SJSA1 (cell line): ENCODE results near the gene STAB2. TPM values are rescaled to one million over a fixed set of nuclear protein-coding genes. Genes with fewer than 3 reads are reported as not detected.

Experiments used
- DNase-seq, 2 experiments: peaks; one replicate each; pipeline ENCODE4 v3.0.0-alpha.2; 2015 to 2020; ENCODE audit warnings: low spot score in 2 of 2, low read depth in 1 of 2
- H3K27ac ChIP-seq: fragments of 250-450 bp; sonication (Bioruptor Pico); 2 replicates; pipeline ENCODE4 v1.5.1; 2020; ENCODE audit warnings: mild to moderate bottlenecking, moderate library complexity
- H3K27me3 ChIP-seq: fragments of 250-450 bp; sonication (Bioruptor Pico); replicated peaks from 2 replicates; pipeline ENCODE4 v1.5.1; 2020; ENCODE audit warnings: mild to moderate bottlenecking, moderate library complexity
- H3K36me3 ChIP-seq: fragments of 250-450 bp; sonication (Bioruptor Pico); 2 replicates; pipeline ENCODE4 v1.5.1; 2020; ENCODE audit warnings: mild to moderate bottlenecking
- H3K4me1 ChIP-seq: fragments of 250-450 bp; sonication (Bioruptor Pico); replicated peaks from 2 replicates; pipeline ENCODE4 v1.6.1; 2021; ENCODE audit warnings: mild to moderate bottlenecking
- H3K4me3 ChIP-seq: fragments of 250-450 bp; sonication (Bioruptor Pico); 2 replicates; pipeline ENCODE4 v1.5.1; 2020; ENCODE audit warnings: mild to moderate bottlenecking
- H3K9me3 ChIP-seq: fragments of 250-450 bp; sonication (Bioruptor Pico); replicated peaks from 2 replicates; pipeline ENCODE4 v1.5.1; 2020; ENCODE audit warnings: mild to moderate bottlenecking
- total RNA-seq: library from RNA; depleted of rRNA; stranded (reverse); fragments of >200 nt; shearing (Covaris generic); gene quantifications from 2 replicates; pipeline ENCODE4 v1.2.3, GENCODE V29; 2014; rRNA removed

Gene STAB2, protein sequence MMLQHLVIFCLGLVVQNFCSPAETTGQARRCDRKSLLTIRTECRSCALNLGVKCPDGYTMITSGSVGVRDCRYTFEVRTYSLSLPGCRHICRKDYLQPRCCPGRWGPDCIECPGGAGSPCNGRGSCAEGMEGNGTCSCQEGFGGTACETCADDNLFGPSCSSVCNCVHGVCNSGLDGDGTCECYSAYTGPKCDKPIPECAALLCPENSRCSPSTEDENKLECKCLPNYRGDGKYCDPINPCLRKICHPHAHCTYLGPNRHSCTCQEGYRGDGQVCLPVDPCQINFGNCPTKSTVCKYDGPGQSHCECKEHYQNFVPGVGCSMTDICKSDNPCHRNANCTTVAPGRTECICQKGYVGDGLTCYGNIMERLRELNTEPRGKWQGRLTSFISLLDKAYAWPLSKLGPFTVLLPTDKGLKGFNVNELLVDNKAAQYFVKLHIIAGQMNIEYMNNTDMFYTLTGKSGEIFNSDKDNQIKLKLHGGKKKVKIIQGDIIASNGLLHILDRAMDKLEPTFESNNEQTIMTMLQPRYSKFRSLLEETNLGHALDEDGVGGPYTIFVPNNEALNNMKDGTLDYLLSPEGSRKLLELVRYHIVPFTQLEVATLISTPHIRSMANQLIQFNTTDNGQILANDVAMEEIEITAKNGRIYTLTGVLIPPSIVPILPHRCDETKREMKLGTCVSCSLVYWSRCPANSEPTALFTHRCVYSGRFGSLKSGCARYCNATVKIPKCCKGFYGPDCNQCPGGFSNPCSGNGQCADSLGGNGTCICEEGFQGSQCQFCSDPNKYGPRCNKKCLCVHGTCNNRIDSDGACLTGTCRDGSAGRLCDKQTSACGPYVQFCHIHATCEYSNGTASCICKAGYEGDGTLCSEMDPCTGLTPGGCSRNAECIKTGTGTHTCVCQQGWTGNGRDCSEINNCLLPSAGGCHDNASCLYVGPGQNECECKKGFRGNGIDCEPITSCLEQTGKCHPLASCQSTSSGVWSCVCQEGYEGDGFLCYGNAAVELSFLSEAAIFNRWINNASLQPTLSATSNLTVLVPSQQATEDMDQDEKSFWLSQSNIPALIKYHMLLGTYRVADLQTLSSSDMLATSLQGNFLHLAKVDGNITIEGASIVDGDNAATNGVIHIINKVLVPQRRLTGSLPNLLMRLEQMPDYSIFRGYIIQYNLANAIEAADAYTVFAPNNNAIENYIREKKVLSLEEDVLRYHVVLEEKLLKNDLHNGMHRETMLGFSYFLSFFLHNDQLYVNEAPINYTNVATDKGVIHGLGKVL (N-terminal part only)
- not detected in 2 replicates for total RNA-seq

DNA sequence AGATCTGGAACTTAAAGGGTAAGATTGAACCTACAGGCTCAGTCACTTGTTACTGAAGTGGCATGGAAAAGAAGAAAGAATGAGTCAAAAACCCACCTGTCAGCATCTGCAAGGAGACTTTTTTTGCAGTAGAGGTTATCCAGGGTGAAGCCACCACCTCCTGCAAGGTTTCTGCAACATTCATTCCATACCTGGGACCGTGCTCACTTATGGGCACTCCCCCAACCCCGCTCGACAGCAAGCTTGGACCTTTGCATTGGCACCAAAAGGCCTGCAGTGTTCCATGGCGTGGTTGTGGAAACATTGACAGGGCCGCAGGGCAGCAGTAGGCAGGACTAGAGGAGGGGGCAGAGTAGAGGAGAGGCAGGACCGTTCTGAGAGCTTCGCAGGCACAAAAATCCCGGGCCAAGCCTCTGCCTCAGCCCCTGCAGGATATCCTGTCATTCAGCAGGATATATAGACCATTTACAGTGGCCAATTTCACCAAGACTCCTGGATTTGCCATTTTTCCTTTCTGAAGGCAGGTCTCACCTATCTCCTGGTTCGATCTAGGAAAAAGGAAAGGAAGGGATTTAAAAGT lies at the start of gene STAB2:
Gene STAB2 (plus strand): TSS at position 483 of the 580 bp plus-strand sequence. CDS start 204 bp downstream, outside the sequence.
- Histone ChIP-seq H3K4me1 (no peaks in the 10 kb centered on the region), H3K9me3 (0 out of 2 replicates have a peak, but pooled peaks cover 2% of the 10 kb centered on the region), H3K27me3 (peaks cover 25% of the 10 kb centered on the region), H3K36me3 (no peaks in the 10 kb centered on the region), H3K27ac (no peak within 1 kb of the TSS), H3K4me3 (no peak within 1 kb of the TSS)
- DNase-seq: no peak

DNA sequence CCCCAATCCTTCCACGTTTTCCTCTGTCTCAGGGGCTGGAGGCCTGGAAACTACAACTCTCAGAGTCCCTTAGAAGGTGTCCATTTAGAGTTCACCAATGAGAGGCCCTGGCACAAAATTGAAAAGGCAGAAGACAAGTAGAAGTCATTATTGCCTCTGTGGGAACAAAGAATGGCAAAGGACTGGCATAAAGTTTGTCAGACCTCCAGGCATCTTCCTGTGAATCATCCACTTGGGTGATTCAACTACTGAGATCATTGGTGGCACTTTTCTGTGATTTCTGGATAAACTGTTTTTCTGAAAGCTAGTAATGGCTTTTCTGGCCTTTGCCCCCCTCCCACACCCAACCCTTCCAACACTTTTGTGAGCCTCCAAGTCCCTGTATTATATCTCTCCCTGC lies 48.7 kb upstream of the STAB2 start:
- Histone ChIP-seq H3K27ac (no peak overlapping the region), H3K9me3 (no peaks in the 10 kb centered on the region), H3K4me1 (no peaks in the 10 kb centered on the region; the same call in 1 of the 2 replicates), H3K27me3 (no peaks in the 10 kb centered on the region), H3K4me3 (no peak overlapping the region), H3K36me3 (no peaks in the 10 kb centered on the region)
- peak in 1 of 2 experiments; percentile 12 for DNase-seq

DNA sequence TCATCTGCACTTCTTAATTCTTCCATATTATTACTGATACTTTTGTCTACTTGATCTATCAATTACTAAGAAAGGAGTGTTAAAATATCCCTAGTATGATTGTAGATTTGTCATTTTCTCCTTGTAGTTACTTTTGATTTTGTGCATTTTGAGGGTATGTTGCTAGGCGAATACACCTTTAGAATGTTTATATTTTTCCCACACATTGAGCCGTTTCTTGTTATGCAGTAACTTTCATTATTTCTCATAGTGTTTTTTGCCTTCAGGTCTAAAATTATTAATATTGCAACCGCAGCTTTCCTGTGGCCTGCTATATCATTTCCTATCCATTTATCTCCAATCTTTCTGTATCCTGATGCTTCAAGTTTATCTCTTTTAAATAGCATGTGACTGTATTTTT lies 46.8 kb upstream of the STAB2 start:
- DNase-seq: no peak
- no peak overlapping the region for H3K27ac ChIP-seq
- H3K4me1 ChIP-seq: no peaks in the 10 kb centered on the region; the same call in 1 of the 2 replicates
- H3K36me3 ChIP-seq: no peaks in the 10 kb centered on the region
- H3K9me3 ChIP-seq: no peaks in the 10 kb centered on the region
- no peaks in the 10 kb centered on the region for H3K27me3 ChIP-seq
- H3K4me3 ChIP-seq: no peak overlapping the region

DNA sequence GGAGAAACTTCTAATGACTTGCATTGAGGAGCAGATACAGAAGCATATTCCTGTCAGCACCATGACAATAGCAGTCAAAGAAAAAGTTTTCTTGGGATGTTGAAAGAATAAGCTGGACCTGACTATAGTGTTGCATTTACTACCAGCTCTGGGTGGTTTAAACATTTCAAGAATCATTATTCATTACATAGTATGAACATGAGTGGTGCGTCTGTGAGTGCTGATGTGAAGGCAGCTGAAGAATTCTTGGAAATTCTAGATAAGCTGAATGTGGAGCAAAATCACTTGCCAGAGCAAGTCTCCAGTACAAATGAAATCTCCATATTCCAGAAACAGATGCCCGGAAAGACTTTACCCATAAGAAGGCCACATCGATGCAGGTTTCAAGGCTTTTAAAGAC lies 45.0 kb upstream of the STAB2 start:
- Histone ChIP-seq H3K9me3 (no peaks in the 10 kb centered on the region), H3K36me3 (no peaks in the 10 kb centered on the region), H3K27me3 (no peaks in the 10 kb centered on the region; the same call in 1 of the 2 replicates), H3K27ac (no peak overlapping the region), H3K4me1 (no peaks in the 10 kb centered on the region; the same call in 1 of the 2 replicates), H3K4me3 (no peak overlapping the region)
- DNase-seq: no peak

DNA sequence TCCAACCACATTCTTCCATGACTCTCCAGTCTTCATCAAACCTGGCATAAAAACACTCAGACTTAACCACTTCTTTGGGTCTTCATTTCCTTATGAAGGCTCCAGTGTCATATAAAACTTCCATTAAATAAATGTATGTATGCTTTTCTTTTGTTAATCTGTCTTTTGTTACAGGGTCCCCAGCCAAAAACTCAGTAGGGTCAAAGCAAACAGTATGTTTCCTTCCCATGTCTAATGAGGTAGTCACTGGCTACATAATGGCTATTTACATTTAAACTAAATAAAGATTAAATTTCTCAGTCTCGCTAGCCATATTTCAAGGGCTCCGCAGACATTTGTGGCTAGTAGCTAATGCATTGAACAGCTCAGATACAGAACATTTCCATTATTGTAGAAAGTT lies 40.1 kb upstream of the STAB2 start:
- peaks cover 17% of the 10 kb centered on the region for H3K27me3 ChIP-seq
- no peaks in the 10 kb centered on the region for H3K9me3 ChIP-seq
- DNase-seq: no peak
- H3K4me1 ChIP-seq: no peaks in the 10 kb centered on the region
- no peak overlapping the region for H3K27ac ChIP-seq
- no peak overlapping the region for H3K4me3 ChIP-seq
- H3K36me3 ChIP-seq: no peaks in the 10 kb centered on the region

DNA sequence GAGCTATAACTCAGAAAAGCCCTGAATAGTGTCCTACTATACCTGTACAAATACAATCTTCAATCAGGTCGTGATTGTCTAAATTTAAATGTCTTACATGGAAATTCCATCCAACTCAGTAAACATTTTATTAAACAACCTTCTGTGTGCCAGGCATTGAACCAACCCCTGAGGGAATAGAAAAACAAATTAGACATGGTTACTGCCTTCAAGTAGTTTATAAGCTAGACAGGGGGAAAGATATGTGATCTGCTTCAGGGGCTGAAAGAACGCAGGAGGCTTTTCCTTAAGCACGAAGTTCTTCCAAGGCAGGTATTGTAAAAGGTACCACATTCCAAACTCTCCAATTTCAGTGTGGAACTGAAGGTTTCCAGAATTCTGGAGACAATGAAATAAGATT lies 39.7 kb upstream of the STAB2 start:
- no peak for DNase-seq
- no peaks in the 10 kb centered on the region for H3K4me1 ChIP-seq
- no peaks in the 10 kb centered on the region for H3K9me3 ChIP-seq
- H3K36me3 ChIP-seq: no peaks in the 10 kb centered on the region
- H3K4me3 ChIP-seq: no peak overlapping the region
- no peak overlapping the region for H3K27ac ChIP-seq
- H3K27me3 ChIP-seq: peaks cover 17% of the 10 kb centered on the region

DNA sequence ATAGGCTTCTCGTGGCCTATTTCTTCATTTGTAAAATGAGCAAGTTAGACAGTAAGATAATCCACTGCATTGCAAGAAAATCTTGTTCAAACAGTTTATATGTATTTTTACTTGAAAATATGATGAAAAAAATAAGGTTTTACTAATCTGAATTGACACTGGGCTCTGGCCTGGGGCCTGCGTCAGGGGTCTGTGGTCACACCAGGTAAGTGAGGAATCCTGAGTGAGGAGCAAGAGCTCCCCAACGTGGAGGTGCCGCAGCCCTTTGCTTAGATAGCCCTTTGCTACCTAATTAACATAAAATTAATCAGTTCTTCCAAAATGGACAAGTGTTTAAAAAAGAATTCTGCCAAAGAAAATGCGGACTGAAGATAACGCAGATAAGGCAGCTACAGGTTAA lies 39.1 kb upstream of the STAB2 start:
- H3K4me3 ChIP-seq: no peak overlapping the region
- no peaks in the 10 kb centered on the region for H3K36me3 ChIP-seq
- H3K4me1 ChIP-seq: no peaks in the 10 kb centered on the region
- H3K9me3 ChIP-seq: no peaks in the 10 kb centered on the region
- no peak for DNase-seq
- H3K27me3 ChIP-seq: peaks cover 17% of the 10 kb centered on the region
- H3K27ac ChIP-seq: no peak overlapping the region

DNA sequence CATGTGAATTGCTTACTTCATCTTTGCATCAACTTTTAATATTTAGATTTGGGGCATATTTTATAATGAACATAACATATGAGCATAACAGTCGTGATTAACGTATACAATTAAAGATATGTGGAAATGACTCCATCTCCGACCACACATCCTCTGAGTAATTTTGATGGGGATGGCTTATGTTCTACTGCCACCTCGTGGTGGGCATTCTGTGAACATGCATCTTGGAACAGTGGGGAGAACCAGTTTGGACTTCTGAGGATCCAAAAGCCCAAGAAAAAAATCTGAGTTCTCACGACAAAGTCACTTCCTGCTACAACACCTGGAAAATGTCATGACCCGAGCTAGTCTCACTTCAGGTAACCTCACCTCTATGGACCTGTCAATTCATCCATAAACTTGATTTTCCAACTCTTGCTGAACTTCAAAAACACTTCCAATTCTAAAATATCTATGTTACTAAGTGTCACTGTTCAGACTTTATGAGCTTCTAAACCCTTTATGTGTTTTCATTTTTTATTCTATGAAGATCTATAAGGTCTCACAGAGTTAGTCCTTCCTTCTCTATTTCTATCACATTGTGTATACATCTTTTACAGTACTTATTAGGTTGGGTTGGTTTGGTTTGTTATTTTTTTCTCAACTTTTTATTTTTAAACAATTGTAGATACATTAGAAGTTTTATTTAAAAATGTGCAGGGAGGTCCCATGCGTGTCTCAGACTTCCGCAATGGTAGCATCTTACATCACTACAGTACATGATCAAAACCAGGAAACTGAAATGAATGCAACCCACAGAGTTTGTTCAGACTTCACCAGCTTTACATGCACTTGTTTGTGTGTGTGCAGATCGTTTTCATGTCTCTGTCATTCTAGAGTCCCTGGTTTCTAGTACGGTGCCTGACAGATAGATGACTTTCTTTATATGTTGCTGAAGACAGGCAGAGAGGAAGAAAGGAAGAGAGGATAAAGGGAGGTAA lies 38.2 kb upstream of the STAB2 start:
- Histone ChIP-seq H3K4me1 (no peaks in the 10 kb centered on the region), H3K9me3 (no peaks in the 10 kb centered on the region), H3K4me3 (no peak overlapping the region), H3K27ac (no peak overlapping the region), H3K27me3 (peaks cover 17% of the 10 kb centered on the region), H3K36me3 (no peaks in the 10 kb centered on the region)
- peak; percentile 58 to 59 for DNase-seq

DNA sequence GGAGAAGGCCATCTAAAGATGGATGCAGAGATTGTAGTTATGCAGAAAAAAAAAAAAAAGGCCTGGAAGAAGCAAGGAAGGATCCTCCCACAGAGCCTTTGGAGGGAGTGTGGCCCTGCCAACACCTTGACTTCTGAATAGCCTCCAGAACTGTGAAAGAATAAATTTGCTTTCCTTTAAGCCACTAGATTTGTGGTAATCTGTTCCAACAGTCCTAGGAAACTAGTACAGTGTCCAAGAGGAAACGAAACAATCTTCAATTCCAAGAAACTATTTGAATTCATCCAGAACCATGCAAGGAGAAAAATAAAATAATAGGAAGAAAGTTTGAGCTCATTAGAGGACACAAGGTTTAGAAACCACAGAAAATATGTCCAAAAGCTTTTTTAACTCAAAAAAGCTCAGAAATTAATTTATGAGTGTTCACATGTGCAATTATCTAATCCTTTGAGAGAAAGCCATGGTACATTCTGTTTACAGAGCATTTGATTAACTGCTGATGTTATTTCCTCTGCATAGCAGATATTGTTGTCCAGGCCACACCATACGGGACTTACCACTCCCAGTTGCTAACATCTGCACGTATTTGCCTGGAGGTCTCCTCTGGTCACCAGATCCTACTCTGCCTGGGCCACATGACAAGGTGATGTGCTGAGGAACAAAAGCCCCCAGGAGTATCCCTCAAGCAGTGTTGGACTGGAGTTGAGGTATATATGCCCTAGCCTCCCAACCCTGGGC lies 30.0 kb upstream of the STAB2 start:
- H3K4me1 ChIP-seq: peaks cover 21% of the 10 kb centered on the region
- no peak overlapping the region for H3K4me3 ChIP-seq
- H3K9me3 ChIP-seq: peaks cover 4% of the 10 kb centered on the region; the same call in 1 of the 2 replicates
- DNase-seq: no peak
- H3K27ac ChIP-seq: no peak overlapping the region
- H3K36me3 ChIP-seq: no peaks in the 10 kb centered on the region
- H3K27me3 ChIP-seq: no peaks in the 10 kb centered on the region

DNA sequence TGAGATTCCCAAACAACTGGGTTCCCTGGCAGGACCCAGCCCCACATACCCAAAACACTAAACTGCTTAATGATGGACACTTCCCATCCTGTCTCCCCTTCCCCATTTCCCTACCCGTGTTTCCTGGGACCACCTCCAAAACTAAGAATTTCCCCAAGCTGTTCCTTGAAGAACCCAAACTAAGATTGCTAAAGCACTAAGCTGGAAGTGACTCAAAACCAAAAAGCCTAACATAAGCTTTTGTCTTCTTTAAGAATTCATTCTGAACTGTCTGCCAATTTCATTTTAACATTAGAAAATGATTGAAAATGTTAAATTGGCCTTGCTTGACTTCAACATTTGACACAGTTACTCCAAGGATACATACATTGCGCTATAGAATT lies 29.5 kb upstream of the STAB2 start:
- H3K9me3 ChIP-seq: peaks cover 4% of the 10 kb centered on the region; the same call in 1 of the 2 replicates
- DNase-seq: no peak
- H3K27me3 ChIP-seq: no peaks in the 10 kb centered on the region
- H3K36me3 ChIP-seq: no peaks in the 10 kb centered on the region
- H3K4me3 ChIP-seq: no peak overlapping the region
- H3K27ac ChIP-seq: no peak overlapping the region
- peaks cover 25% of the 10 kb centered on the region for H3K4me1 ChIP-seq

DNA sequence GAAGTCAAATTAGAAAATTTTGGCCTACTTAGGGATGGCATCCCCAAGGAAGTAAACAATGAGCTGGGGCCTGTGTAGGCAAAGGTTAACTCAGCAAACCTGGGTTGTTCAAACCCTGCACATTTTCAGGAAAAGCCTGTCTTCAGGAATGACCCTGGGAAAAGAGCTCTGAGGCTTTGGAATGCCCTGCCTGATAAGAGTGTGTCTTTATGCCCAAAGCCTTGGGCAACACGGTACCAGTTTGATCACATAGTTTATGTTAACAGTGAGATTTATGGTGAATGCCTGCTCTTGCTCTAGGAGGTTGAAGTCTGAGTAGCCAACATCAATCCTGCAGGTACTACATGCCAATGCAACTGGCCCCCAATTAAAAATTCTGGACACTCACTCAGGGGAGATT lies 28.2 kb upstream of the STAB2 start:
- Histone ChIP-seq H3K27me3 (no peaks in the 10 kb centered on the region), H3K4me1 (peaks cover 26% of the 10 kb centered on the region), H3K9me3 (peaks cover 4% of the 10 kb centered on the region; the same call in 1 of the 2 replicates), H3K36me3 (no peaks in the 10 kb centered on the region), H3K27ac (no peak overlapping the region), H3K4me3 (no peak overlapping the region)
- no peak for DNase-seq
